Activated CD4-positive, alpha-beta memory T cell treated with anti-CD3 and anti-CD28 coated beads, Interleukin-2, amount 10 ng/mL, durations not matched to agents 7 days and 5 days (primary cell): Measurements from ENCODE around the gene LRP3. TPM values are rescaled to one million over a fixed set of nuclear protein-coding genes. Genes with fewer than 3 reads are reported as not detected.
"Not testable (repeated sequence)": the region's sequence is repeated elsewhere in the genome, so short reads cannot be mapped to it uniquely, and the experiment has no call there.

Experiments
- CTCF ChIA-PET: fragments of 350-600 bp; sonication (Branson Sonifier 250); formaldehyde crosslinking; loops from one replicate; lab custom pipeline; 2021; ENCODE audit warnings: antibody characterized with exemption, inconsistent platforms; lab: Charles Lee
- POLR2A ChIA-PET: fragments of 350-600 bp; sonication (Branson Sonifier 250); formaldehyde crosslinking; loops from one replicate; lab custom pipeline; 2021; ENCODE audit warnings: antibody characterized with exemption; lab: Charles Lee
- DNase-seq: peaks from one replicate; pipeline ENCODE4 v3.0.0-alpha.2; 2020
- H3K27ac Mint-ChIP-seq: one replicate; pipeline ENCODE4 v1.8.0; 2021; ENCODE audit warnings: mild to moderate bottlenecking, mixed read lengths
- H3K27me3 Mint-ChIP-seq: one replicate; pipeline ENCODE4 v1.8.0; 2021; ENCODE audit warnings: mixed read lengths
- H3K36me3 Mint-ChIP-seq: one replicate; pipeline ENCODE4 v1.8.0; 2021; ENCODE audit warnings: low read depth, mixed read lengths
- H3K4me1 Mint-ChIP-seq: one replicate; pipeline ENCODE4 v1.8.0; 2021; ENCODE audit warnings: mixed read lengths
- H3K4me3 Mint-ChIP-seq: one replicate; pipeline ENCODE4 v1.8.0; 2021; ENCODE audit warnings: mild to moderate bottlenecking, mixed read lengths
- H3K9me3 Mint-ChIP-seq: one replicate; pipeline ENCODE4 v1.8.0; 2021; ENCODE audit warnings: mixed read lengths
- total RNA-seq, 2 experiments: library from RNA; stranded (reverse); gene quantifications; one replicate each; pipeline ENCODE4 v1.2.3, GENCODE V29; 2021

LRP3 gene
- total RNA-seq, 2 experiments from 2014 or later = not detected

GRCh38 chr19:33161201-33161600 is 32.9 kb upstream of the LRP3 start:
- H3K36me3 Mint-ChIP-seq = no peaks in the 10 kb centered on the region
- H3K9me3 Mint-ChIP-seq = no peaks in the 10 kb centered on the region
- H3K27me3 Mint-ChIP-seq = no peaks in the 10 kb centered on the region
- ChIA-PET CTCF (interaction anchor here (1.0 to 9.3 kb wide), 5 partner anchors 16 to 617 kb away, joined by 3 to 72 read pairs (median 12); no protein-coding TSS in a partner anchor), POLR2A (interaction anchor here (0.9 to 6.8 kb wide), 3 partner anchors 15 to 212 kb away, joined by 3 to 119 read pairs (median 4); partner anchors contain the start of gene CEBPG)
- peaks cover 39% of the 10 kb centered on the region for H3K4me1 Mint-ChIP-seq
- no peak overlapping the region for H3K4me3 Mint-ChIP-seq
- DNase-seq = no peak
- H3K27ac Mint-ChIP-seq = peak overlapping the region; percentile 83

GRCh38 chr19:33163481-33163880 is 30.6 kb upstream of the LRP3 start:
- Mint-ChIP-seq H3K4me1 (peaks cover 29% of the 10 kb centered on the region), H3K36me3 (no peaks in the 10 kb centered on the region), H3K4me3 (no peak overlapping the region), H3K9me3 (peaks cover 2% of the 10 kb centered on the region), H3K27me3 (no peaks in the 10 kb centered on the region), H3K27ac (no peak overlapping the region)
- ChIA-PET CTCF (interaction anchor here (4.8 to 9.3 kb wide), 2 partner anchors 14 to 21 kb away, joined by 32 to 72 read pairs; no protein-coding TSS in a partner anchor), POLR2A (interaction anchor here (6.8 kb wide), 1 partner anchor 13 kb away, joined by 119 read pairs; no protein-coding TSS in a partner anchor)
- DNase-seq = no peak

GRCh38 chr19:33166037-33166436 is 28.1 kb upstream of the LRP3 start:
- ChIA-PET CTCF (interaction anchor here (0.8 to 1.7 kb wide), 4 partner anchors 10 to 23 kb away, joined by 4 to 9 read pairs (median 6); no protein-coding TSS in a partner anchor), POLR2A (interaction anchor here (1.0 kb wide), 1 partner anchor 11 kb away, joined by 7 read pairs; no protein-coding TSS in a partner anchor)
- not testable (repeated sequence) for H3K4me3 Mint-ChIP-seq, H3K4me1 Mint-ChIP-seq, H3K27me3 Mint-ChIP-seq, H3K36me3 Mint-ChIP-seq, DNase-seq, H3K27ac Mint-ChIP-seq, H3K9me3 Mint-ChIP-seq

- Mint-ChIP-seq H3K4me1 (peaks cover under 1% of the 10 kb centered on the region), H3K27me3 (no peaks in the 10 kb centered on the region), H3K27ac (no peak overlapping the region)
Measured at GRCh38 chr19:33167438-33167837, 26.7 kb upstream of the LRP3 start.

GRCh38 chr19:33168528-33168927 is 25.6 kb upstream of the LRP3 start:
- DNase-seq = no peak
- Mint-ChIP-seq H3K27me3 (no peaks in the 10 kb centered on the region), H3K4me1 (peaks cover 2% of the 10 kb centered on the region), H3K4me3 (no peak overlapping the region), H3K27ac (no peak overlapping the region), H3K9me3 (peaks cover 5% of the 10 kb centered on the region), H3K36me3 (no peaks in the 10 kb centered on the region)
- CTCF ChIA-PET = no interaction called here
- POLR2A ChIA-PET = no interaction called here

More at GRCh38 chr19:33167438-33167837, 26.7 kb upstream of the LRP3 start:
- Mint-ChIP-seq H3K36me3 (no peaks in the 10 kb centered on the region), H3K9me3 (peaks cover 5% of the 10 kb centered on the region), H3K4me3 (no peak overlapping the region)
- ChIA-PET POLR2A (no interaction called here), CTCF (interaction anchor here (1.5 to 1.7 kb wide), 2 partner anchors 17 to 23 kb away, joined by 4 to 8 read pairs; no protein-coding TSS in a partner anchor)
- DNase-seq = no peak

GRCh38 chr19:33171222-33171795 is 22.8 kb upstream of the LRP3 start:
- no peak for DNase-seq
- Mint-ChIP-seq H3K4me3 (no peak overlapping the region), H3K36me3 (peaks cover 3% of the 10 kb centered on the region), H3K9me3 (peaks cover 5% of the 10 kb centered on the region), H3K27me3 (no peaks in the 10 kb centered on the region), H3K4me1 (peaks cover 17% of the 10 kb centered on the region), H3K27ac (no peak overlapping the region)
- ChIA-PET CTCF (interaction anchor here (0.7 kb wide), 1 partner anchor 12 kb away, joined by 3 read pairs; no protein-coding TSS in a partner anchor), POLR2A (no interaction called here)

- ChIA-PET CTCF (no interaction called here), POLR2A (no interaction called here)
- Mint-ChIP-seq H3K4me3 (no peak overlapping the region), H3K9me3 (peaks cover 5% of the 10 kb centered on the region), H3K4me1 (peaks cover 20% of the 10 kb centered on the region), H3K27me3 (peaks cover 3% of the 10 kb centered on the region), H3K27ac (no peak overlapping the region), H3K36me3 (peaks cover 6% of the 10 kb centered on the region)
- no peak for DNase-seq
Measured at GRCh38 chr19:33171916-33172359, 22.2 kb upstream of the LRP3 start.

GRCh38 chr19:33174186-33174585 is 19.9 kb upstream of the LRP3 start:
- Mint-ChIP-seq H3K4me1 (peaks cover 31% of the 10 kb centered on the region), H3K27ac (no peak overlapping the region), H3K9me3 (no peaks in the 10 kb centered on the region), H3K27me3 (peaks cover 4% of the 10 kb centered on the region), H3K36me3 (peaks cover 8% of the 10 kb centered on the region), H3K4me3 (no peak overlapping the region)
- DNase-seq = no peak
- CTCF ChIA-PET = interaction anchor here (2.4 kb wide), 1 partner anchor 10 kb away, joined by 9 read pairs; no protein-coding TSS in a partner anchor
- POLR2A ChIA-PET = interaction anchor here (6.3 kb wide), 1 partner anchor 14 kb away, joined by 119 read pairs; no protein-coding TSS in a partner anchor

- POLR2A ChIA-PET = interaction anchor here (0.9 to 6.3 kb wide), 9 partner anchors 9 to 997 kb away, joined by 3 to 119 read pairs (median 8); partner anchors contain the start of genes CEBPG, LSM14A and NUDT19
- peaks cover 4% of the 10 kb centered on the region for H3K27me3 Mint-ChIP-seq
- no peaks in the 10 kb centered on the region for H3K9me3 Mint-ChIP-seq
- H3K27ac Mint-ChIP-seq = no peak overlapping the region
- CTCF ChIA-PET = interaction anchor here (0.6 to 4.2 kb wide), 6 partner anchors 9 to 551 kb away, joined by 4 to 72 read pairs (median 12); no protein-coding TSS in a partner anchor
- peaks cover 31% of the 10 kb centered on the region for H3K4me1 Mint-ChIP-seq
- peak overlapping the region; percentile 96 for H3K4me3 Mint-ChIP-seq
- H3K36me3 Mint-ChIP-seq = peaks cover 8% of the 10 kb centered on the region
- no peak for DNase-seq
Measured at GRCh38 chr19:33175156-33175782, 18.9 kb upstream of the LRP3 start.

- ChIA-PET CTCF (interaction anchor here (0.5 to 4.2 kb wide), 27 partner anchors 8 to 1979 kb away, joined by 3 to 72 read pairs (median 4); partner anchors contain the start of genes CEBPG, FXYD5, GPATCH1 and NUDT19), POLR2A (interaction anchor here (0.9 to 6.3 kb wide), 17 partner anchors 10 to 996 kb away, joined by 3 to 119 read pairs (median 7); partner anchors contain the start of genes CEBPG, CEP89, DPY19L3 and FAAP24)
- Mint-ChIP-seq H3K4me3 (peak overlapping the region; percentile 96), H3K27me3 (peaks cover 4% of the 10 kb centered on the region), H3K36me3 (peaks cover 8% of the 10 kb centered on the region), H3K4me1 (peaks cover 31% of the 10 kb centered on the region), H3K27ac (peak overlapping the region; percentile 94), H3K9me3 (no peaks in the 10 kb centered on the region)
- peak; percentile 41 for DNase-seq
Measured at GRCh38 chr19:33175886-33176669, 18.1 kb upstream of the LRP3 start.

- H3K36me3 Mint-ChIP-seq = peaks cover 8% of the 10 kb centered on the region
- peak; percentile 98 for DNase-seq
- ChIA-PET POLR2A (interaction anchor here (1.0 to 6.3 kb wide), 19 partner anchors 11 to 1251 kb away, joined by 3 to 119 read pairs (median 7); partner anchors contain the start of genes CEBPG, CEP89, DPY19L3 and FAAP24), CTCF (interaction anchor here (0.5 to 4.2 kb wide), 27 partner anchors 9 to 1978 kb away, joined by 3 to 72 read pairs (median 4); partner anchors contain the start of genes CEBPG, CEP89, FAAP24 and FXYD5)
- no peaks in the 10 kb centered on the region for H3K9me3 Mint-ChIP-seq
- peaks cover 4% of the 10 kb centered on the region for H3K27me3 Mint-ChIP-seq
- peak overlapping the region; percentile 94 for H3K27ac Mint-ChIP-seq
- H3K4me1 Mint-ChIP-seq = peaks cover 31% of the 10 kb centered on the region
- H3K4me3 Mint-ChIP-seq = peak overlapping the region; percentile 96
Measured at GRCh38 chr19:33176670-33177416, 17.3 kb upstream of the LRP3 start.
